ENCODE data around the gene TRIM50.

DNA sequence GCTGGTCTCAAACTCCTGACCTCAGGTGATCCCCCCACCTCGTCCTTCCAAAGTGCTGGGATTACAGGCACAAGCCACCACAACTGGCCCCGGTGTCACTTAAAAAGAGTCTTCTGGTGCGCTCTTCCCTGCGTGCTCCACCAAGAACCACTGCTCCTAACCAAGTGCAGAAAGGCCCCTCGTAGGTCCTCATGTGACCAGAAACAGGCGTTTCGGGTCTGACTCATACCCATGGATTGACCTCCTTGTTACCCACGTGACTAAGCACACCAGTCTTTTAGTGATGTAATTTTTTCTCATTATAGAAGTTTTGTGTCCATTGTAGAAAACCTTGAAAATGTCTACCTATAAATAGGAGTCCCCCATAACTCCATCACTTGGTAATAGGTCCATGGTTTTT lies 14.0 kb upstream of the TRIM50 start:
- no peak for TF ChIP-seq CTCF (IDR thresholded peaks at IDR 0.05 in 4 of 5, conservative IDR thresholded peaks at IDR 0.05 in 1 of 5)
- no peak for TF ChIP-seq POLR2A (IDR thresholded peaks at IDR 0.05)
